ENCODE measurements around the gene MRNIP. TPM values are rescaled to one million over a fixed set of nuclear protein-coding genes. Genes with fewer than 3 reads are reported as not detected.

MRNIP gene
- total RNA-seq, 1 donor from 2014 or later, result 60.2 TPM

DNA sequence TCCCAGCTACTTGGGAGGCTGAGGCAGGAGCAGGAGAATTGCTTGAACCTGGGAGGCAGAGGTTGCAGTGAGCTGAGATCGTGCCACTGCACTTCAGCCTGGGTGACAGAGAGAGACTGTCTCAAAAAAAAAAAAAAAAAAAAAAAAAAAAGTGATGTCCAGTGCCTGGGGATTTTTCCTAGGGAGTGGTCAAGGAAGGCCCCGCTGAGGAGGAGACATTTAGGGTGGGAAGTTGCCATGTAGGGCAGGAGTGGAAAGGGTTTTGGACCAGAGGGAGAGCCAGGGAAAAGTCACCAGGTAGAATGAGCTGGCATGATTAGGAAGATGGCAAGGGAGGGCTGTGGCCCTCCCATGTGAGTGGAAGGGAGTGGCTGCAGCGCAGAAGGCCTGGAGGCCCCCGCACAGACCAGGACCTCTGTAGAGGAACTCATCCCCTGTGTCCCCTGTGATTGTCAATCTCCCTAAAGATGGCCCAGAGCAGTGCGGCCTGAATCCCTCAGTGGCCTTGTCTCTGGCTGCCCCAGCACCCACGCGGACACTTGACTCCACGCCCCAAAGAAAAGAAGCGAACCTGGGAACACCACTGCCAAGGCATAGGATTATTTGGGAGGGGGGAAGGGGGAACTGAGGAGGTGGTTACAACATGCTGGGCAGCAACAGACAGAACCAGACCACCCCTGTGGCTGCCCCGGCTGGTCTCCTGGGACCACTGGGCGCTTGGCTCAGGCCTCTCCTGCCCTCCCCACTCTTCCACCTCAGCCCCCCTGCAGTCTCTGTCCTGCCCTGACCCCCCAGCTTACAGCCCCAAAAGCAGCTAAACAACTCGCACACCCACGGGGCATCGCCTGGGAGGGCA is 40.5 kb downstream of the MRNIP start:
- Mint-ChIP-seq H3K27me3 (ENCODE audit: unreplicated experiment) (peaks cover 11% of the 10 kb centered on the region), H3K4me1 (ENCODE audit: low read depth, unreplicated experiment) (peaks cover 13% of the 10 kb centered on the region), H3K9me3 (ENCODE audit: unreplicated experiment) (peaks cover 12% of the 10 kb centered on the region), H3K36me3 (ENCODE audit: unreplicated experiment) (peaks cover 4% of the 10 kb centered on the region), H3K27ac (ENCODE audit: unreplicated experiment) (peak overlapping the region; percentile 64), H3K4me3 (ENCODE audit: unreplicated experiment) (peak overlapping the region; percentile 75)
- DNase-seq, result no peak
- TF ChIP-seq, protein P1, sequence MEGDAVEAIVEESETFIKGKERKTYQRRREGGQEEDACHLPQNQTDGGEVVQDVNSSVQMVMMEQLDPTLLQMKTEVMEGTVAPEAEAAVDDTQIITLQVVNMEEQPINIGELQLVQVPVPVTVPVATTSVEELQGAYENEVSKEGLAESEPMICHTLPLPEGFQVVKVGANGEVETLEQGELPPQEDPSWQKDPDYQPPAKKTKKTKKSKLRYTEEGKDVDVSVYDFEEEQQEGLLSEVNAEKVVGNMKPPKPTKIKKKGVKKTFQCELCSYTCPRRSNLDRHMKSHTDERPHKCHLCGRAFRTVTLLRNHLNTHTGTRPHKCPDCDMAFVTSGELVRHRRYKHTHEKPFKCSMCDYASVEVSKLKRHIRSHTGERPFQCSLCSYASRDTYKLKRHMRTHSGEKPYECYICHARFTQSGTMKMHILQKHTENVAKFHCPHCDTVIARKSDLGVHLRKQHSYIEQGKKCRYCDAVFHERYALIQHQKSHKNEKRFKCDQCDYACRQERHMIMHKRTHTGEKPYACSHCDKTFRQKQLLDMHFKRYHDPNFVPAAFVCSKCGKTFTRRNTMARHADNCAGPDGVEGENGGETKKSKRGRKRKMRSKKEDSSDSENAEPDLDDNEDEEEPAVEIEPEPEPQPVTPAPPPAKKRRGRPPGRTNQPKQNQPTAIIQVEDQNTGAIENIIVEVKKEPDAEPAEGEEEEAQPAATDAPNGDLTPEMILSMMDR (IDR thresholded peaks at IDR 0.05; ENCODE audit: partially characterized antibody, unreplicated experiment), result no peak

DNA sequence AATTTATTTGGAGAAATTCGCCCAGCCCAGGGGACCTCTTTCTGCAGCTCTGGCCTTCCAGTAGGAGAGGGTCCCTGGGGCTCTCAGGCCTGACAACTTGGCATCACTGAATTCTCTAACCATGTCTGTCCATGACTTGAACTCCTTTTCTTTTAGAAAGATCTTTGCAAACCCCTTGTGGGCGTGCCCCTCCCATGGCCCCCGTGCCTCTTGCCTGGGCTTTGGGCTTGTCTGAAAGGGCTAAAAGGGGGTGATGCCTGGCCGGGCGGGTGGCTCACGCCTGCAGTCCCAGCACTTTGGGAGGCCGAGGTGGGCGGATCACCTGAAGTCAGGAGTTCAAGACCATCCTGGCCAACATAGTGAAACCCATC is 41.2 kb downstream of the MRNIP start:
- no peak overlapping the region for H3K27ac Mint-ChIP-seq (ENCODE audit: unreplicated experiment)
- DNase-seq, result no peak
- TF ChIP-seq, protein P1 (IDR thresholded peaks at IDR 0.05; ENCODE audit: partially characterized antibody, unreplicated experiment), result no peak
- H3K36me3 Mint-ChIP-seq (ENCODE audit: unreplicated experiment), result peaks cover 4% of the 10 kb centered on the region
- peaks cover 12% of the 10 kb centered on the region for H3K9me3 Mint-ChIP-seq (ENCODE audit: unreplicated experiment)
- peaks cover 11% of the 10 kb centered on the region for H3K27me3 Mint-ChIP-seq (ENCODE audit: unreplicated experiment)
- peak overlapping the region; percentile 57 for H3K4me3 Mint-ChIP-seq (ENCODE audit: unreplicated experiment)
- peaks cover 13% of the 10 kb centered on the region for H3K4me1 Mint-ChIP-seq (ENCODE audit: low read depth, unreplicated experiment)

DNA sequence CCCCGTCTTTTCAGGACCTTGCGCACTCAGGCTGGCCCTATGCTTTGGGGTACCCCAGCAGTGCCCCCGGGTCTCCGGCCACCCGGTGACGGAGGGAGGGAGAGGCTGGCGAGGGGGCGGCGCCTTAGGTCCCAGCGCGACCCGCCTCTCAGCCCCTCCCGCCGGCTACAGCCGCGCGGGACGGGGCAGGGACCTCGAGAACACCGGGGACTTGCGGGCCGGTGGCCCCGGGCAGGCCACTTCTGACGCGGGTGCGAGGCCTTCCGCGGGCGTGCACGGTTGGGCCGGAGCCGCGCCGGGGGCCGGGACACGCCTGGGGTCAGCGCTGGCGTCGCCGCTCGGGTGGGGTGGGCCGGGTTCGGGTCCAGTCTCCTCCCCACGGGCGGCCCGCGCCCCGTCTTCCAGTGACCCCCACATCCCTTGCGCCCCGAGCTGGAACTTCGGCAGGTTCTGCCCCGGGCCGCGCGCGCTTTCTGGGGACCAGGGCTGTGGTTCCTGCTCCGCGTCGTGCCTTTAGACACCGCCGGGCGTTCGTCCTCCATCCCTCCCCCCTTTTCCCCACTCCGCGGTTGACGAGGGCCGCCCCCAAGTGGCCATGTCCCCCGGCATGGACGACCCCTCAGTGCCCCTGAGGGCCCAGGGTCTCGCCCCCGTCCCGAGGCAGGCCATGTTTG is 41.7 kb downstream of the MRNIP start:
- H3K4me1 Mint-ChIP-seq (ENCODE audit: low read depth, unreplicated experiment), result peaks cover 8% of the 10 kb centered on the region
- no peak overlapping the region for H3K4me3 Mint-ChIP-seq (ENCODE audit: unreplicated experiment)
- peaks cover 8% of the 10 kb centered on the region for H3K9me3 Mint-ChIP-seq (ENCODE audit: unreplicated experiment)
- H3K27me3 Mint-ChIP-seq (ENCODE audit: unreplicated experiment), result peaks cover 11% of the 10 kb centered on the region
- no peak for DNase-seq
- H3K36me3 Mint-ChIP-seq (ENCODE audit: unreplicated experiment), result peaks cover 4% of the 10 kb centered on the region
- TF ChIP-seq, protein P1 (IDR thresholded peaks at IDR 0.05; ENCODE audit: partially characterized antibody, unreplicated experiment), result no peak
- H3K27ac Mint-ChIP-seq (ENCODE audit: unreplicated experiment), result no peak overlapping the region

DNA sequence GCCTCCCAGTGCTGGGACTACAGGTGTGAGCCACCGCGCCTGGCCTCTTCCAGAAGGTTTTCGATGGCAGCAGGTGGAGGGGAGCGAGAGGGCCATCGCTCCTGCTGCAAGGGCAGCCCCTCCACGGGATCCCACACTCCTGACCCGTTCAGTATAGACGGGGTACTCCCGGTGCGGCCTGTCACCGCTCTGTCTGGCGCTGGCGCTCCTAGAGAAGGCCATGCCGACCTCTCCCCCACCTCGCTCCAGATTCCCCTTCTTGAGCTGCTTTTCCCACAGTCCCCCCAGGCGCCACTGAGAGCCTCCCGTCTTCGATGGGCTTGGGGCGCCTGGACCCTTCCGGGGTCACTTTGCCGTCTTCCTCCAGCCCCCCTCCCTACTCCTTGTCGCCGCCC is 42.2 kb downstream of the MRNIP start:
- Mint-ChIP-seq H3K4me3 (ENCODE audit: unreplicated experiment) (no peak overlapping the region), H3K27me3 (ENCODE audit: unreplicated experiment) (peaks cover 7% of the 10 kb centered on the region), H3K36me3 (ENCODE audit: unreplicated experiment) (peaks cover 4% of the 10 kb centered on the region), H3K9me3 (ENCODE audit: unreplicated experiment) (peaks cover 6% of the 10 kb centered on the region), H3K4me1 (ENCODE audit: low read depth, unreplicated experiment) (peaks cover 6% of the 10 kb centered on the region), H3K27ac (ENCODE audit: unreplicated experiment) (no peak overlapping the region)
- DNase-seq, result no peak
- TF ChIP-seq, protein P1 (IDR thresholded peaks at IDR 0.05; ENCODE audit: partially characterized antibody, unreplicated experiment), result no peak
